Transverse colon (tissue), 4 donors: ENCODE data around the gene TUT4. TPM values are rescaled to one million over a fixed set of nuclear protein-coding genes. Genes with fewer than 3 reads are reported as not detected.

Experiments
- DNase-seq: peaks from one replicate; pipeline ENCODE4 v3.0.0-alpha.2; 2019
- H3K27ac ChIP-seq, 4 donors: fragments of 200-600 bp; sonication (generic); 2 replicates each; pipeline ENCODE4 v1.5.1; 2016 to 2018; ENCODE audit warnings: inconsistent platforms in 4 of 4
- H3K27me3 ChIP-seq: fragments of 200-600 bp; sonication (generic); 2 replicates; pipeline ENCODE4 v1.5.1; 2017; ENCODE audit warnings: inconsistent platforms
- H3K36me3 ChIP-seq, 4 donors: fragments of 200-600 bp; sonication (generic); 2 replicates each; pipeline ENCODE4 v1.5.1; 2017 to 2019; ENCODE audit warnings: inconsistent platforms in 4 of 4
- H3K4me1 ChIP-seq, 4 donors: fragments of 200-600 bp; sonication (generic); 2 replicates each; pipeline ENCODE4 v1.5.1; 2017 to 2020; ENCODE audit warnings: inconsistent platforms in 4 of 4
- H3K4me3 ChIP-seq, 4 donors: fragments of 200-600 bp; sonication (generic); 1 replicate in 1 of 4; 2 replicates in 3 of 4; pipeline versions ENCODE4 v1.5.1 to v1.6.1; 2017 to 2019; ENCODE audit warnings: inconsistent platforms in 4 of 4
- H3K9me3 ChIP-seq, 2 donors: fragments of 200-600 bp; sonication (generic); 2 replicates each; pipeline ENCODE4 v1.5.1; 2017 to 2019; ENCODE audit warnings: inconsistent platforms in 2 of 2
- EP300 ChIP-seq: sonication (generic); formaldehyde crosslinking; IDR thresholded peaks from one replicate; pipeline ENCODE4 v1.6.1; 2017; ENCODE audit warnings: antibody characterized with exemption, low read depth
- POLR2A ChIP-seq: fragments of 450-650 bp; IDR thresholded peaks from one replicate; pipeline ENCODE4 v1.6.1; 2016; ENCODE audit warnings: antibody characterized with exemption, mild to moderate bottlenecking, moderate library complexity
- POLR2AphosphoS5 ChIP-seq, 3 donors: sonication (generic); formaldehyde crosslinking; IDR thresholded peaks; one replicate each; pipeline ENCODE4 v1.6.1; 2016; ENCODE audit warnings: antibody characterized with exemption in 3 of 3
- WGBS, 2 donors: methylation state at CpG; one replicate each; pipeline ENCODE4 v1.1.5; 2018; ENCODE audit warnings: low coverage in 1 of 2; 5-methylcytosine and 5-hydroxymethylcytosine counted together
- in situ Hi-C, 4 donors: fragments of 200-750 bp; cut with MboI; loops; one replicate each; pipeline versions ENCODE4 v1.15.0 to v1.15.1; 2017; ENCODE audit warnings: low sequenced_read_pairs in 3 of 4, low pct_ligation_motif_present in 1 of 4, low pct_unique_long_range_greater_than_20kb in 1 of 4
- intact Hi-C: fragments of 100-400 bp; cut with DNase I; formaldehyde crosslinking; loops from one replicate; pipeline ENCODE4 v1.15.1; 2023; ENCODE audit warnings: low total_unique reads
- total RNA-seq, 4 donors: library from RNA; depleted of rRNA; stranded (reverse); fragments of >200 nt; gene quantifications; one replicate each; pipeline ENCODE4 v1.1.0, GENCODE V29; 2016
- TF ChIP-seq, protein P1 (sequence below), 5 experiments: fragments of 200-600 bp in 3 of 5; fragments of 450-650 bp in 2 of 5; sonication (generic) in 3 of 5; IDR thresholded peaks; 1 replicate in 2 of 5; 2 replicates in 3 of 5; pipeline ENCODE4 v1.5.1; 2016 to 2017; ENCODE audit warnings: antibody characterized with exemption in 5 of 5, inconsistent platforms in 3 of 5, mild to moderate bottlenecking in 2 of 5, moderate library complexity in 1 of 5

TUT4 gene
- total RNA-seq, 4 donors from 2014 or later, result 12.3 to 55.3 (median 27.4) TPM

DNA sequence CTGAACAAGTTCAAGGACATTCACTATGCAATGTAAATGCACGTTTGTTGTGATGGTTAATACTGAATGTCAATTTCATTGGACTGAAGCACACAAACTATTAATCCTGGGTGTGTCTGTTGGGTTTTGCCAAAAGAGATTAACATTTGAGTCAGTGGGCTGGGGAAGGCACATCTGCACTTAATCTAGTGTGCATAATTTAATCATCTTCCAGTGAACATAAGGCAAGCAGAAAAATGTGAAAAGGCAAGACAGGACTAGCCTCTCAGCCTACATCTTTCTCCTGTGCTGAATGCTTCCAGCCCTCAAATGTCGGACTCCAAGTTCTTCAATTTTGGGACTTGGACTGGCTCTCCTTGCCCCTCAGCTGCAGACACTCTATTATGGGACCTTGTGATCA is 108.4 kb downstream of the TUT4 start:
- no peak for DNase-seq
- Histone ChIP-seq H3K36me3 (peaks cover 0 to 27% (median 8%) of the 10 kb centered on the region in 4 donors), H3K27me3 (no peaks in the 10 kb centered on the region), H3K27ac (no peak overlapping the region), H3K4me1 (no peaks in the 10 kb centered on the region), H3K4me3 (no peak overlapping the region), H3K9me3 (no peaks in the 10 kb centered on the region)
- intact Hi-C loops, result no loop called here
- 73 to 94% methylated on average over 1 to 2 of the region's 2 CpGs for WGBS, 2 donors
- in situ Hi-C loops, result loop anchor here in 1 of 4 donors (25.0 kb wide), 1 partner anchor 243 kb away; the partner anchor contains the start of gene COA7
- TF ChIP-seq POLR2AphosphoS5 (IDR thresholded peaks at IDR 0.05) (no peak), POLR2A (no peak), EP300 (no peak)
- TF ChIP-seq, protein P1, sequence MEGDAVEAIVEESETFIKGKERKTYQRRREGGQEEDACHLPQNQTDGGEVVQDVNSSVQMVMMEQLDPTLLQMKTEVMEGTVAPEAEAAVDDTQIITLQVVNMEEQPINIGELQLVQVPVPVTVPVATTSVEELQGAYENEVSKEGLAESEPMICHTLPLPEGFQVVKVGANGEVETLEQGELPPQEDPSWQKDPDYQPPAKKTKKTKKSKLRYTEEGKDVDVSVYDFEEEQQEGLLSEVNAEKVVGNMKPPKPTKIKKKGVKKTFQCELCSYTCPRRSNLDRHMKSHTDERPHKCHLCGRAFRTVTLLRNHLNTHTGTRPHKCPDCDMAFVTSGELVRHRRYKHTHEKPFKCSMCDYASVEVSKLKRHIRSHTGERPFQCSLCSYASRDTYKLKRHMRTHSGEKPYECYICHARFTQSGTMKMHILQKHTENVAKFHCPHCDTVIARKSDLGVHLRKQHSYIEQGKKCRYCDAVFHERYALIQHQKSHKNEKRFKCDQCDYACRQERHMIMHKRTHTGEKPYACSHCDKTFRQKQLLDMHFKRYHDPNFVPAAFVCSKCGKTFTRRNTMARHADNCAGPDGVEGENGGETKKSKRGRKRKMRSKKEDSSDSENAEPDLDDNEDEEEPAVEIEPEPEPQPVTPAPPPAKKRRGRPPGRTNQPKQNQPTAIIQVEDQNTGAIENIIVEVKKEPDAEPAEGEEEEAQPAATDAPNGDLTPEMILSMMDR (IDR thresholded peaks at IDR 0.05), result no peak

GRCh38 chr1:52439976-52440375 is 112.9 kb downstream of the TUT4 start:
- intact Hi-C loops (no loop called here), in situ Hi-C loops (loop anchor here in 1 of 4 donors (25.0 kb wide), 1 partner anchor 247 kb away; the partner anchor contains the start of gene COA7)
- Histone ChIP-seq H3K27me3 (no peaks in the 10 kb centered on the region), H3K4me3 (no peak overlapping the region), H3K27ac (no peak overlapping the region), H3K9me3 (no peaks in the 10 kb centered on the region), H3K4me1 (no peaks in the 10 kb centered on the region), H3K36me3 (peaks cover 0 to 22% (median 10%) of the 10 kb centered on the region in 4 donors)
- no peak for DNase-seq
- TF ChIP-seq, protein P1 (IDR thresholded peaks at IDR 0.05), result no peak
- TF ChIP-seq POLR2AphosphoS5 (IDR thresholded peaks at IDR 0.05) (no peak), EP300 (no peak), POLR2A (no peak)
- WGBS, 2 donors, result 94% methylated on average over 4 of the region's 4 CpGs

DNA sequence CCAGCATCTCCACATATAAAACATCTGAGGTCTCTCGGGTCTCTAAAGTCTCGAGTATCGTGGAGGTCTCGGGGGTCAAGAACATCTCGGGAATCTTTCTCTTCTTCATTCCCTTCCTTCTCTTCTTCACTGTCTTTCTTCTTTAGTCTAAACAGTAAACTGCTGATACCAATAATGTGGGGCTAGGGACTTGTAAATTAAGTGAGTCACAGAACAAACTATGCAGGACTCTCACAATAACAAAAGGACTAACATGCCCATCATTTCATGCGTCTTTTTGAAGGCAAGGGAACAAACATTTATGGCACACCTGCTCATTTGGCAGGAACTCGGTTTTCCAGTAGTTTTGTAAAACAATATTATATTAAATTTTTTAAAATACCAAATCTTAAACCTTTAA is 116.1 kb downstream of the TUT4 start:
- Histone ChIP-seq H3K36me3 (peaks cover 0 to 20% (median 9%) of the 10 kb centered on the region in 4 donors), H3K27ac (no peak overlapping the region), H3K4me1 (no peaks in the 10 kb centered on the region), H3K9me3 (no peaks in the 10 kb centered on the region), H3K4me3 (no peak overlapping the region), H3K27me3 (no peaks in the 10 kb centered on the region)
- in situ Hi-C loops, result loop anchor here in 1 of 4 donors (25.0 kb wide), 1 partner anchor 250 kb away; the partner anchor contains the start of gene COA7
- TF ChIP-seq POLR2A (no peak), EP300 (no peak), POLR2AphosphoS5 (IDR thresholded peaks at IDR 0.05) (no peak)
- TF ChIP-seq, protein P1 (IDR thresholded peaks at IDR 0.05), result no peak
- DNase-seq, result no peak
- intact Hi-C loops, result no loop called here
- WGBS, 2 donors, result 81 to 87% methylated on average over 7 of the region's 7 CpGs

- H3K9me3 ChIP-seq, result no peaks in the 10 kb centered on the region
- no peaks in the 10 kb centered on the region for H3K27me3 ChIP-seq
- intact Hi-C loops (no loop called here), in situ Hi-C loops (loop anchor here in 1 of 4 donors (25.0 kb wide), 1 partner anchor 252 kb away; the partner anchor contains the start of gene COA7)
- DNase-seq, result no peak
- peaks cover 0 to 27% (median 6%) of the 10 kb centered on the region in 4 donors for H3K36me3 ChIP-seq
- H3K27ac ChIP-seq, result no peak overlapping the region
- H3K4me1 ChIP-seq, result no peaks in the 10 kb centered on the region
- 96% methylated on average over 1 of the region's 1 CpG; no CpG with 5 or more reads in 1 of the 2 donors for WGBS, 2 donors
- TF ChIP-seq, protein P1 (IDR thresholded peaks at IDR 0.05), result no peak
- TF ChIP-seq POLR2A, result no peak
- no peak for TF ChIP-seq EP300
- TF ChIP-seq POLR2AphosphoS5 (IDR thresholded peaks at IDR 0.05), result no peak
- H3K4me3 ChIP-seq, result no peak overlapping the region
These were observed 117.2 kb downstream of the TUT4 start for GRCh38 chr1:52435650-52436049.
